HG03196 (cell line): ENCODE measurements around the gene RACGAP1.

ENCODE experiments used
- ATAC-seq: cut with Tn5 transposase; IDR thresholded peaks from one replicate; pipeline ENCODE4 v1.9.1; 2021; ENCODE audit not compliant: unreplicated experiment

RACGAP1 gene

DNA sequence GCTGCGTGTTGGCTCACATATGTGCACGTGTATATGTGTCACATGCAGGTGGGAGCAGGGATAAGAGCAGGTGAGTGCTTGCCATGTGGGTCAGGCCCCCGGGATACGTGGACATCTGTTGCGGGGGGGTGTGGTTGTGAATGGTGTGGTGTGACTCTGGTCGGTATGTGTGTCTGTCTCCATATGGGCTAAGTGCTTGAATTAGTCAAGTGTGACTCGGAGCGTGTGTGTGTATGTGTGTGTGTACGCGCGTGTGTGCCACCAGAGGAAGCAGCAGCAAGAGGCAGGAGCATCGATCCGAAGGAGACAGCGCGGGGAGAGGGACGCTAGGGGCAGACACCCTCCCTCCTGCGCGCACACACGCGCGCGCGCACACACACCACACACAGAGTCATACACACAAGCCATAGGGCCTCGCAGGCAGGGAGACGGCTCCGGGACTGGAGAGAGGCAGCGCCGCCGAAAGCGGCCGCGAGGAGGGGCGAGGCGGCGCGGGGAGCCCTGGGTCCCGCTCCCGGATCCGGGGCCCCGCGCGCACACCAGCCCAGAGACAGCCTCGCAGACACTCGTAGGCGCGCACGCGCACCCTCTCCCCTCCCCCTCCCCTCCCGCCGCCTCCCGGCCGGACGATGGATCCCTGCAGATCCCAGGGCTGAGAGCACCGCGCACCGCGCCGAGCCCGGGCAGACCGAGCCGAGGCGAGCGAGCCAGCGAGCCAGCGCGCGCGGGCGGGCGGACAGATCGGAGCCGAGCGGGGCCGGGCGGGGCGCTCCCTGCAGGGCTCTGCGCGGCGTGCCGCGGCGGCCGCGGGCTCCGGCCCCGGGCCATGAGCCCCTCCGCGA lies 31.9 kb upstream of the RACGAP1 start, which contains the start of gene ASIC1:
Gene ASIC1 (plus strand): TSS at position 597 of the 842 bp plus-strand sequence. CDS start 1,171 bp downstream, outside the sequence.
- ATAC-seq: no peak

DNA sequence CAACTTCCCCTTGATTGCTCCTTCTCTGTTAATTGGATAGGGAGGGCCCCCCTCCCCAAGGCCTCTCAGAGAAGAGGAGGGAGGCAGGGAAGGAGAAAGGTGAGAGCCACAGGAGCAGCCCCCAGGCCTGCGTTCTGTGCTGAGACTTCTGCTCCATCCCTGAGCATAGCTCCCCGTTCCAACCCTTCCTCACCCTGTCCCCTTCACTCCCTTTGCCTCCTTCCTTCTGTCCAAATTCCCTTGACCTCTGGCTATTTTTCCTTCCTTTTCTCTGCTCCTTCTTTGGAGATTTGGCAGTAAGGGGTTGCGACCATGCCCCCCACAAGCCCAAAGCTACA lies 31.3 kb upstream of the RACGAP1 start:
- ATAC-seq: no peak

DNA sequence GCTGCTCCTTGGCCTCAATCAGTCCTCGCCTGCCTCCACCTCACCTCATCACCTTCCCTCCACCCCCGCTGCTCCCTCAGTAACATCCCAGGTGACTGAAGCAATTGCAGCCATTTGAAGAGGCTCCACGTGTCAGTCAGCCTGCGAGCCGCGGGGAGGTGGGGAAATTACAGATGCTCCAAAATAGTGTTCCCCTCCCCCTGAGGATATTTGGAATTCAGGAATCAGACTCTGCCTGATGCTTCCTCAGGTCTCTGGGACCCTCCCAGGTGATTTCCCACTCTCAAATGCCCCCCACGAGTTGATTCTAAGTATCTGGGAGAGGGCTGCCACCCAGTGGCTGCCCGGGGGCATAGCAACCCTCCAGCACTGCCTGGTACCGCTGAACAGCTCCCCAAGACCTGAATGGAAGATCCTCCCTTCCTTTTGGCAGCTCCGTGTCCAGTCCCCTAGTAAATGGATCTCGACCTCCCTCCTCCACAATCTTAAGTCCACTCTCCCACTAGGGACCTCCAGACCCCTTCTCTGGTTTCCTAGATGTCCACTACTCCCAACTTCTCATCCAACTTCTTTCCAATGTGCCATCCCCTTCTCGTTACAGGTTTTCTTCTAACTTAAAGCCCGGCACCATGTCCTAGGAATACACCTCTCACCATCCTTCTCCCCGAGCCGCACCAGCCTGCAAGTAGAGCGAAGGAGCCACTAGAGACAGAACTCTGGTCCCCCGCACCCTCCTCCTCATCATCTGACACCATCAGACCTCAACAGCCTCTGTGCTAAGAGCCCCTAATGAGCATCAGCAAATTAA lies 30.7 kb upstream of the RACGAP1 start:
- ATAC-seq: no peak

GRCh38 chr12:50053583-50053982 lies 28.3 kb upstream of the RACGAP1 start:
- no peak for ATAC-seq

DNA sequence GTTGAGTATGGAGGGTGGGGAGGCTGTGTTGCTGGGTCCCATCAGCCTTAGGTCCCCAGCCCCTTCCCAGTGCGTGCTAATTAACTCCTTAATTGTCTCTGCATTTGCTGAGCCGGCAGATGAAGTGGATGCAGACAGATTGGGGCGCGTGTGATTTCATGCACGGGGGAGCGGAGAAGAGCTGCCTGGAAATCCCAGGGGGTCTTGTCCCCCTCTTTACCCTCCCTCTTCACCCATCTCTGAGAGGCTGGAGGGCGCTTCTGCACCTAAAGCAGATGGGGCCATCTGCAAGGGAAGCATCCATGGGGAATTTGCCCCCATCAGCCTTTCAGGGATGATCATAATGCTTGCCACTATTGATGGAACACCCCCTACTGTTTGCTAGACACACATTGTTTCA lies 27.7 kb upstream of the RACGAP1 start:
- ATAC-seq: no peak

DNA sequence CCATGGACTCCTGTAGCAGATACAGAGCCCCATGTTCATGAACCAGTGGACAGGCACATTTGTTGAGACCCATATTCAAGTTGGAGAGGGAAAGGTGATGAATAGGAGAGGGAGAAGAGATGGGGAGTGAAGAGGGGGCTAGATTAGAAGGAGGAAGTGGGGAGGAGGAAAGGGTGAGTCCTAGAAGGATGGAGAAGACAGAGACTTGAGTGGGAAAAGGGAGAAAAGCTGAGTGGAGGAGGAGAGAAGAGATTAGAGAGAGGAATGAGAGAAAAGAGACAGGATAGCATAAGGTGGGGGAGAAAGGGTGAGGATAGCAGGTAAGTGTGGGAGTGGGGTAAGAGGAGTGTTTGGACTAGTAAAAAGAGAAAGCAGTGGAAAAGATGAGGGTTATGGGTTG lies 27.2 kb upstream of the RACGAP1 start:
- no peak for ATAC-seq

DNA sequence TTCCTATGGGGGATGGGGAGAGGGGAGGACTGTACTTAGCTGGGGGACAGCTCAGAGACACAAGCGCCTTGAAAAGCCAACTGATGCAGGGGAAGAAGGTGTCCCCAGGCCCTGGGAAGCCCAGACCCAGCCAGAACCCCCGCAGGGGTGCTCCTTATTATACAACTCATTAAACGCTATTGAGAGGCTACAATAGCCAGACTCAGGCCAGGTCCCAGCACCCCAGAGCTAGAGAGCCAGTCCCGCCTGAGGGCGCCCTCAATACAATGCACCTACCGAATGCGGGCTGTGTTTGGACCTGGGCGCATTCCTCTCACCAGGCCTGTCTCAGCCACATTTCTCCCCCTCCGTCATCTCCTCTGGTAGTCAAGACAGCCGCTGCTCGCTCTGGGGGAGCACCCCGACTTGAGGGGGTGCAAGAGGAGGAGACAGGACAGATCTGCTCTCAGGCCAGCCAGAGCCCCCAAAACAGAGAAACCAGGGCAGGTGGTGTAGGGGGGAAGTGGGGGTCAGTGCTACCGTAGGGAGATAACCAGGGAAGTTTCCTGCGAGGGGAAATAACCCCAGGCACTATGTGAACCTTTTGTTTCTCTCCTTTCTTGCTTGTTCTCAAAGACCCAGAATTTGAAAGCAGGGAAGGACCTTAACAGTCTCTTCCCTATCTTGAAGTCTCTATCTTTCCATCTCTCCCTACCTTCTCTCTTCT lies 26.0 kb upstream of the RACGAP1 start:
- ATAC-seq: no peak

DNA sequence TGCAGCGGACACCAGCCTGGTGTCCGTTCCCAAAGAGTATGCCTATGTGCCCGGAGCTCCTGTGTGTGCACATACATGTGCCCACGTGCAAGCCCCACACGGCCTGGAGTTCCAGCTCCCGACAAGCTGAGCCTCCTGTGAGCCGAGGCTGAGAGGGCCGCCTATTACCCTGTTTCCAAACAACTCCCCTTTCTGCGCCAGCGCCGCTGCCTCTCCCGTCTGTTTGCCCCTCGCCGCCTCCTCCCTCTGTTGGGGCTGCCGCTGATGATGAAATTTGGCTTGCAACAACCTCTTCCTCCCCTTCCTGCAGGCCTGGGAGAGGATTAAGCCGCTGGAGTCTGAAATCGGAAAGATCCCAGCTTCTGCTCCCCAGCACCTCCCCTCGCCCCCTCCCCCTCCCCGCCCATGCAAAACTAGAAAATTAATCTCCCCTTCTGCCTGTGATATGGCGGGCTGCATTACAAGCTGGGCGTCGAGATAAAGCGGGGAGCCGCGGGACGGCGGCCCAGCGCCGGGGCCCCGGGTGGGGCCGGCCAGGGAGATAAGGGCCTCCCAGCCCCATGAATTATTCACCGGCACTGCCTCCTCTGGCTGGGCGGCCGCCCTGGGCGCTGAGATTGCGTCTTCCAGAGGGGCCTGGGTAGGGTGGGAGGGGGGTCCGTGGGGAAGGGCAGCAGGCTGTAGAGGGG lies 25.3 kb upstream of the RACGAP1 start:
- no peak for ATAC-seq

GRCh38 chr12:50050119-50050385 lies 24.8 kb upstream of the RACGAP1 start:
- ATAC-seq: no peak

GRCh38 chr12:50049254-50050118 lies 24.2 kb upstream of the RACGAP1 start:
- ATAC-seq: no peak

DNA sequence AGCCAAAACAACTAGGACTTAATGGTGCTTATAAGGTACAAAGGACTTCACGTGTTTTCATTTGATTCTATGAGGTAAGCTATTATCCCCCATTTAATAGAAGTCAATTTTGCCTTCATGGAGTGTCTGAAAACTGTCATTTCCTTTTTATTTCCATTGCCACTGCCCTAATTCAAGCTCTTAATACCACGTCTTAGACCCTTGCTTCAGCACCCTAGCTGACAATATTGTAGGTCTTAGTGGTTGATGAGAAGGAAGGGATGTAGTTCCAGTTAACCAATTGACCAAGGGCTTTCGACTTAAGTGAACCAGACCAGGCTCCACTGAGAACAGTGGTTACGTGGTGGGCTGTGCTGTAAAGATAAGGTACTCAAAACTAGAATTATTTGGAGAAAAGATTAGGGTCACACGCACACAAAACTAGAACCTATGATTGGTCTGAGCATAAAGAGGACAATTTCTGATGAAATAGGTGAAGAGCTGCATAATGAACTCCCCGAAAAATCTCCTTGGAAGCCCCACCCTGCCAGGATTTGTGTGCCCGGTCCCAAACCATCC lies 22.5 kb upstream of the RACGAP1 start:
- no peak for ATAC-seq

GRCh38 chr12:50043854-50044253 lies 18.6 kb upstream of the RACGAP1 start:
- no peak for ATAC-seq

DNA sequence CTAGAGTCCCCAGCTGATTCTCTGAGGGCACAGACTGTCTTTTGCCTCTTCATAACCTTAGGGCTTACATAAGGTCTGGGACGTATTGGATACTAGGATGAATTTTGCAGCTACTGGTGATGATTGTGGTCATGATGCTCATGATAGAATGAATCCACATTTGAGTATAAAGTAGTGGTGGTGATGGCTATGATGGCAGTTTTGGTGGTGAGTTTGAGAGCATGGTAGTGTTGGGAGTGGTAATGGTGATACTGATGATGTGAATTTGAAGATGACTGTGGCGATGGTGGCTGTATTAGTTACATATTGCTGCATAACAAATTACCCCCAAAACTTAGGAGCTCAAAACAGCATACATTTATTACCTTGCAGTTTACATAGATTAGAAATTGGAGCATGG lies 18.0 kb upstream of the RACGAP1 start:
- ATAC-seq: no peak

DNA sequence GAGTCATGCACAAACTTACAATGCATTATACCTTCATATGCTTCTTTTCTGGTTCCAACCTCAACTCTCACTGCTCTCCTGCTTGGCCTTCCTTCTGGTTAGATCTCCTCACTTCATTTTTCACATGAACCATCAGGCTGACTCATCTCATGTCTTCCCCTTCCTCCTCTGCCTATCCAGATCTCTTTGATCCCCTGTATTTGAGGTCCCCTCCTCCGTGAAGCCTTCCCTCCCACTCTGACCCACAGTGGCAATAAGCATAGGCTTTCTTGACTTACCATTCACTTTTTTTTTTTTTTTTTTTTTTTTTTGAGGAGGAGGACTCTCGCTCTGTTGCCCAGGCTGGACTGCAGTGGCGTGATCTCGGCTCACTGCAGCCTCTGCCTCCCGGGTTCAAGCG lies 17.4 kb upstream of the RACGAP1 start:
- no peak for ATAC-seq

DNA sequence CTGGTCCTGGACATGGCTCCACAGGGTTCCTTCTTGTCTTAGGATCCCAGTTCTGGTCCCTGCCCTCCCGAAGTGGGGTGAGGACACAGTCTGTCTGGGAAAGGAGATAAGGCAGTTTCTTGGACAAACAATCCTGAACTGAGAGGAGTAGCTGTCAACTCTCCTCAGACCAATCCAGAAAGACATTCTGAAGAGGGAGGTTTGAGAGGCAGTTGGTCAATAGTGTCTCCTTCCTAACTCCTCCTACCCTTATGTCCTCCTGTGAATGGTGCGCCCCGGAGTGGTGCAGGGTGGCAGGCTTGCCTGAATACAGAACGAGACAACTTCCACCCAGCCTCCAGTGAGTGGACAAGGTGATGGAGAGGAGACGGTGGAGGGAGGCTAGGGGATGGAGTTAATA lies 16.7 kb upstream of the RACGAP1 start:
- ATAC-seq: no peak

GRCh38 chr12:50041062-50041860 lies 16.0 kb upstream of the RACGAP1 start:
- ATAC-seq: no peak

DNA sequence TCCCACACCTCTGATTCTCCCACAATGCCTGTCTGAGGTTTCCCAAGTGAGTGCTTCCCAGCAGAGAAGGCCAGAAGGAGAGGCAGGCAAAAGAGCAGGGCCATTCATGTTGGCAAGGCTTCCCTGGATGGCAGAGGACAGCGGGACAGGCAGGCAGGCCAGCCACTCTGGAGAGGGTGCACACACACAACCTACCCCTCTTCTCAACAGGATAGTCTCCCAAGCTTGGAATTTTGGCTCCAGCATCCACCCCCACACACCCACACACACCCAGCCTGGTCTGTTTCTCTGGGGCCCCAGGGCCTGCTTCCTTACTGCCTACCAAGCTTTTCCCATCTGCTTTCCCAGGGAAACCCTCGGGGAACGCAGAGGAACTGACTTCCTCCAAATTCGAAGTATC lies 15.4 kb upstream of the RACGAP1 start:
- ATAC-seq: no peak

- ATAC-seq: no peak
Observed at GRCh38 chr12:50039151-50039835, 14.0 kb upstream of the RACGAP1 start.

- ATAC-seq: no peak
Observed at GRCh38 chr12:50038336-50038735, 13.0 kb upstream of the RACGAP1 start.
